Right ventricle myocardium superior (tissue), 1 donor: ENCODE results near the gene PRR7. TPM values are rescaled to one million over a fixed set of nuclear protein-coding genes. Genes with fewer than 3 reads are reported as not detected.

ENCODE experiments used
- ATAC-seq: fragments of 200-7000 bp; cut with Tn5 transposase; one replicate; pipeline ENCODE4 v1.9.1; 2020; ENCODE audit warnings: mild to moderate bottlenecking; ENCODE audit not compliant: poor library complexity
- DNase-seq: peaks from one replicate; pipeline ENCODE4 v3.0.0-alpha.2; 2020
- intact Hi-C: fragments of 100-400 bp; cut with DNase I; formaldehyde crosslinking; loops from one replicate; pipeline ENCODE4 v1.11.2; 2022
- total RNA-seq: library from RNA; stranded (reverse); fragmentation: NEBNext Ultra II Directional; extraction: Animal tissue kit (Norgen Biotek cat#: 25700); gene quantifications from one replicate; pipeline ENCODE4 v1.2.1, GENCODE V29; 2021
- donor health status: DM: no; HTN: yes; CAD: no; lungs with severe emphysema.

The PRR7 gene
- total RNA-seq, 1 donor from 2014 or later: 0.59 TPM

DNA sequence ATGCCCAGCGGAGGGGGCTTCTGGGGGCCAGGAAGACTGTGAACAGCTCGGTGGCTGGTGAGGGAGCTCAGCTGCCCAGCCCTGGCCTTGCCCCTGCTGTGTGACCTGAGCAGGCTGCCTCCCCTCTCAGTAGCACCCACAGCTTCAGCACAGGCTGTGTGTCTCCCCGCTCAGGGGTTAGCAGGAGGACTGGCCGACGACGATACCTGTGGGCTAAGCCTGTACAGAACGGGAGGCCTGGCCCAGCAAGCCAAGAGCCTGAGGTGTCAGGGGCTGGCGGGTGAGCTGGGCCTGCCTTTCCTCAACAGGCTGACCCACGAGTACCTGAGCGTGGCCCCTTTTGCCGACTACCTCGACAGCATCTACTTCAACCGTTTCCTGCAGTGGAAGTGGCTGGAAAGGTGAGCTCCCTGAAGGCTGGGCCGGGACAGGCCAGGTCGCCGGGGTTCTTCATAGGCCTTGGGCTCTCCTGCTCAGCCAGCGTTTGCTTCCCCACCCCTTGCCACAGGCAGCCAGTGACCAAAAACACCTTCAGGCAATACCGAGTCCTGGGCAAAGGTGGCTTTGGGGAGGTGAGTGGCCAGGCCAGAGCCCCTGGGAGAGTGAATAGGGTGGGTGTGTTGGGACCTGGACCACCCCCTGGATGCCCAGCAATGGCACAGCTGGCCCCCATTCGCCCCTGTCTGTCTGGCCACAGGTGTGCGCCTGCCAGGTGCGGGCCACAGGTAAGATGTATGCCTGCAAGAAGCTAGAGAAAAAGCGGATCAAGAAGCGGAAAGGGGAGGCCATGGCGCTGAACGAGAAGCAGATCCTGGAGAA lies 13.6 kb upstream of the PRR7 start:
- intact Hi-C loops: no loop called here
- ATAC-seq (no peak), DNase-seq (no peak)

DNA sequence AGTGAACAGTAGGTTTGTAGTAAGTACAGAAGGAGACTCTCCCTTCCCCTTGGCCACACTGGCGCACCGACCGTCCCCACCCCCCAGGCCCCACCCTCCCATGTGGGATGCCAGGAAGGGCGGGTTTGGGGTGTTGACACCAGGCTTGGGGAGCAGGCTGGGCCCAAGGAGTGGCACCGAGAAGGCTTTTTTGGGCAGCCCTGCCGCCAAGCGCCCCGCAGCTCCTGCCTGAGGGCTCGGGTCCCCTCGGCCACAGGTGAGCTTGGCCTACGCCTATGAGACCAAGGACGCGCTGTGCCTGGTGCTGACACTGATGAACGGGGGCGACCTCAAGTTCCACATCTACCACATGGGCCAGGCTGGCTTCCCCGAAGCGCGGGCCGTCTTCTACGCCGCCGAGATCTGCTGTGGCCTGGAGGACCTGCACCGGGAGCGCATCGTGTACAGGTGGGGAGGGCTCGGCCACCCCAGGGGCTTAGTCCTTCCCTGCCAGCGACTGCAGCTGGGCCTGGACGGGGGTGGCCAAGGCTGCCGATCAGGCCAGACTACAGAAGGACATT lies 12.9 kb upstream of the PRR7 start:
- intact Hi-C loops: no loop called here
- no peak for ATAC-seq
- no peak for DNase-seq

DNA sequence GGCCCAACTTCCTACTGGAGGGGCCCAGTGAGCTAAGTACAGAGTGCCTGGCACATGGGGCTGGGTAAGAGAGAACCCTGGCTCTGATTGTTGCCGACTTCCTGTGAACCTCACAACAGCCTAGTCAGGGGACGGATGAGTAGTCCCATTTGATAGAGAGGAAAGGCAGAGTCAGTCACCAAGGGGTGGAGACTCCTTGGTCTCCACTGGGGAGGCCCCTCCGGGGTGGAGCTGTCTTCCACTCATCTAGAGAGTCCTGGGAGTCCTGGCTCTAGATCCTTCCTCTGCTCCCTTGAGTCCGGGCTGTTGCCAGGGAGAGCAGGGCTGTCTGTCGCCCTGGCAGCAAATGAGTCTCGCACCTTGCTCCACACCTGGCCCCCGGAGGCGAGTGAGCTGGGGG lies 12.2 kb upstream of the PRR7 start:
- DNase-seq: no peak
- intact Hi-C loops: no loop called here

DNA sequence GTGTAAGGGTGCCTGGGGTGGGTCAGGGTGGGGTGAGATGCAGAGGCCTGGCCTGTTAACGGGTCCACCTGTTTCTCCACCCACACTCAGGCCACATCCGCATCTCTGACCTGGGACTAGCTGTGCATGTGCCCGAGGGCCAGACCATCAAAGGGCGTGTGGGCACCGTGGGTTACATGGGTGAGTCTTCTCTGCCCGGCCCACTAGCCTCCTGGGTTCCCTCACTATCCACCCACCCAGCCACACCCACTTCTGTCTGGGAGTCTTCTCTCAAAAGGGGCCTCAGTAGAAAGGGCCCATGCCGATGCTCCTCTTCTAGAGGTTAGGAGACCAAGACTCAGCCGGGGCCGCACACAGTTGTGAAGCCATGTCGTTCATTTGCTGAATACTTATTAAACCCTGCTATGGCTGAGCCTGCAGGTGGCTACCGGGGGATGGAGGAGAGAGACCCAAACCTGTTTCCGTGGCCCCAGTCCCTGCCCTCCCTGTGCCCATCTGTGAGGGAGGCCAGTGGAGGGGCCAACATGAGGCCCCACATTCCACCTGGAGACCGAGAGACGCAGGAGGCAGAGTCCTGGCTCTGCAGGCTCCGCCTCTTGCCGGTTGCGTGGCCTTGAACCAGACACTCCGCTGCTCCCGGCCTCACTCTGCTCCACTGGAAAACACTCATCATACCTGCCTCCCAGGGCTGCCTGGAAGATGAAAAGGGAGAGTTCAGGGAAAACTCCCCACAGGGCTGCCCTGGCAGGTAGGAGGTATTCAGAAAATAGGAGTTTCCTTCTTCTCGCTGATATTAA lies 11.5 kb upstream of the PRR7 start:
- no peak for ATAC-seq

More for the DNA sequence above, 12.2 kb upstream of the PRR7 start:
- no peak for ATAC-seq

DNA sequence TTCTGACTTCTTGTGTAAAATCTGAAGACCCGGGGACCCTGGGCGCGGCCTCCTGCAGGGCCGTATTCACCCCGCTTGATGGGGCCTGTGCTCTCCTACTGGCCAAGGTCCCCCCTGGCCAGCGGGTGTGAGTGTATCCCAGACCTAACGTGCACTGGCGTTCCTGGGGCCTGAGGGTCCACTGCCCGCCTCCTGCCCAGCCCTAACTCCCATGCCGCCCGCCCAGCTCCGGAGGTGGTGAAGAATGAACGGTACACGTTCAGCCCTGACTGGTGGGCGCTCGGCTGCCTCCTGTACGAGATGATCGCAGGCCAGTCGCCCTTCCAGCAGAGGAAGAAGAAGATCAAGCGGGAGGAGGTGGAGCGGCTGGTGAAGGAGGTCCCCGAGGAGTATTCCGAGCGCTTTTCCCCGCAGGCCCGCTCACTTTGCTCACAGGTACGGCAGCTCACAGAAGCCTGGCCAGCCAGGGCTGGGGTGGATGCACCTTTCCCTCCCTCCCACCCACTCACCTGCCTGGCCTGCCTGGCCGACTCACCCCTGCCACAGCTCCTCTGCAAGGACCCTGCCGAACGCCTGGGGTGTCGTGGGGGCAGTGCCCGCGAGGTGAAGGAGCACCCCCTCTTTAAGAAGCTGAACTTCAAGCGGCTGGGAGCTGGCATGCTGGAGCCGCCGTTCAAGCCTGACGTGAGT lies 10.6 kb upstream of the PRR7 start:
- DNase-seq (no peak), ATAC-seq (no peak)
- intact Hi-C loops: no loop called here

More for the DNA sequence above, 11.5 kb upstream of the PRR7 start:
- DNase-seq: no peak
- intact Hi-C loops: no loop called here

DNA sequence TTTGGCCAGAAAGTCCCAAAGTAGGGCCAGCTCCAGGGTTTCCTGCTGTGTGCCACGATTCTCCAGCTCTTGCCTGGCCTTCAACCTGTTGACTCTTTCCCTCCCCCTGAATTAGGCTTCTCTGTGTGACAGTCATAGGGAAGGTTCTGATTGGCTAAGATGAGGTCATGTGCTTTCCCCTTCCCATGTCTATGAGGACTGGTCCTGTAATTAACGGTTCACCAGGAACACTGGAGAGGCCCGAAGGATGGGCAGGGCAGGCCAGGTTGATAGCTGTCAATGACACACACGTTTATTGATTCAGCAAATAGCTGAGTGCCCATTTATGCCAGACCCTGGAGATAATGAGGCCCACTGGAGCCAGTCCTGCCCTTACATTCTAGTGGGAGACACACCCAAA lies 9.0 kb upstream of the PRR7 start:
- intact Hi-C loops: no loop called here
- ATAC-seq (no peak), DNase-seq (no peak)

DNA sequence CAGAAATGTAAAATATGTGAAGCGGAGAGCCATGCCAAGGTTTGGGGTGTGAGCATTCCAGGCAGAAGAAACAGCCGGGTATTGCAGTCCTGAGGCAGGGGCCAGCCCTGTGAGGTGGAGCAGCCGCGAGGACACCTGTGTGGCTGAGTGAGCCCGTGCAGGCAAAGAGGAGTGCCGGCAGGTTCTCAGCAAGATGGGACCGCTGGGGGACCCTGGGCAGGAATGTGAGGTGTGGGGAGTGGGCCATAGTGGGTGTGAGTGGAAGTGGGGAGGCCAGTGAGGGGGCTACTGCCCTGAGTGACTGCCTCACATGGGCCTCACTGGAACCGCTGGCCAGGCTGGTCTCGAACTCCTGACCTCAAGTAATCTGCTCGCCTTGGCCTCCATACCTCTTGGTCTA lies 8.1 kb upstream of the PRR7 start:
- ATAC-seq: no peak
- intact Hi-C loops: no loop called here
- DNase-seq: no peak

DNA sequence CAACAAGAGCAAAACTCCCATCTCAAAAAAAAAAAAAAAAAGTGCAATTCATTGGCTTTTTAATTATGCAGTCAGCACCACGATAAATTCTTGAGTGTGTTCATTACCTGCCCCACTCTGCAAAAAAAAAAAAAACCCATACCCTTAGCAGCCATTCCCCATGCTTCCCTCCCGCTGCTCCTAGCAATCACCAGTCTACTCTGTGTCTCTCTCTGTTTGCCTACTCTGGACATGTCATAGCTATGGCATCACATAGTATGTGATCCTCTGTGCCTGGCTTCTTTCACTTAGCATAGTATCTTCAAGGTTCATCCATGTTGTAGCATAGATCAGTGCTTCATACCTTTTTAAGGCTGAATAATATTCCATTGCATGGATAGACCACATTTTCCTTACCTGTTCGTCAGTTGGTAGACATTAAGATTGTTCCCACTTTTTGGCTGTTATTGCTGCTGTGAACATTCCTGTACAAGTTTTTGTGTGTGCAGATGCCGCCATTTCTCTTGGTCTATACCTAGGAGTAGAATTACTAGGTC lies 7.0 kb upstream of the PRR7 start:
- intact Hi-C loops: no loop called here
- ATAC-seq (no peak), DNase-seq (no peak)

DNA sequence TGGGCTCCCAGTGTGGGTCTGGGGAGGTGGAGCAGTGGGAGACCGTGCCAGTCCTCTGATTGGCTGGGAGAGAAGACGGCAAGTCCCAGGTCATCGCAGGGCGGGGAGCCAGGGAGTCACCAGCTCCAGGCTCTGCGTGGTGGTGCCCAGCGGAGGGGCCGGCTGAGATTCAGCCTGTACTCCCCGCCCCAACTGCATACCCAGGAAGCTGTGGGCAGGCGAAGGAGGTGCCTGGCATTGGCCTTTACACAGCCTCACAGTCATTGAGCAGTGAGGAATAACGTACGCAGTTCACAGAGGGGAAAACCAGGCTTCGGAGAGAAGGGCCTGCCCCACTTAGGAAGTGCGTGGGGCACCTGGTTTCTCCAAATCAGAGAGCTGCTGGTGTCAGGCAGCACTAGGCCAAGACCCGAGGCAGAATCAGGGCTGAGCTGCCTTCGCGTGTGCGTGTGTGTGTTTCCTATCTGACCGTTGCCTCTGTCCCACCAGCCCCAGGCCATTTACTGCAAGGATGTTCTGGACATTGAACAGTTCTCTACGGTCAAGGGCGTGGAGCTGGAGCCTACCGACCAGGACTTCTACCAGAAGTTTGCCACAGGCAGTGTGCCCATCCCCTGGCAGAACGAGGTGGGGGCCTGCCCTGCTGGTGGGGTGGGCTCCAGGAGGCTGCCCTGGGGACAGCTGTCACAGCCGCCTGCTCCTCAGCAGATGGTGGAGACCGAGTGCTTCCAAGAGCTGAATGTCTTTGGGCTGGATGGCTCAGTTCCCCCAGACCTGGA lies 6.2 kb upstream of the PRR7 start:
- DNase-seq (no peak), ATAC-seq (no peak)
- intact Hi-C loops: no loop called here

DNA sequence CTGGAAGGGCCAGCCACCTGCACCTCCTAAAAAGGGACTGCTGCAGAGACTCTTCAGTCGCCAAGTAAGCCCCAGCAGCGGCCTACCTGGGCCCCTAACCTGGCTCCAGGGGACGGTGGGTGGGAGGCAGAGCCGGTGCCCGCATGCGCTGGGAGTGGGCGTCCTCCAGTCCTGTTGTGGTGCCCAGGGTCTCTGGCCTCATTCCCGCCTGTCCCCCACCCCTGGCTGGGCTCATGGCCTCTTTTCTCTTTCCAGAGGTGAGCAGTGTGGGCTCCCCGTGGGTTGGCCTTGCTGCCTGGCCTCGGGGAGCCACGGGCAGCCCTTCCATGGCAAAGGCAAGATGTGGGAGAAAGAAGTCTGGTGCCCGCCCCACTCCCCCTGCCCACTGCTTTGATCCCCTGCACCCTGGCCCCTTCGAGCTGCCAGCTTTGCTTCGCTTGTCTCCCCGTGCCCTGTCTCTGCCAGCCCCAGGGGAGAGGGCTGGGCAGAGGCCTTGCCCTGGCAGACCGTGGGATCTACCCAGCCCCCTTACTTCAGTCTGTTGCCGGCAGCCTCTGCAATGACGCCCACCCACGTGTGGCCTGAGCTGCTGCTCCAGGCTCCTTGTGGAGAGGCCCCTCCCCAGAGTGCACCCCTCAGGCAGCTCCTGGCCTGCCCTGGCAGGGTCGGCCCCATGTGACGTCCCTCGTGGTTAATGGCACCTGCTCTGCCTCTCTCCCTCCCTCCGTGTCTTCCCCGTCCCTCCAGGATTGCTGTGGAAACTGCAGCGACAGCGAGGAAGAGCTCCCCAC lies 5.4 kb upstream of the PRR7 start:
- intact Hi-C loops: no loop called here
- no peak for ATAC-seq
- no peak for DNase-seq

DNA sequence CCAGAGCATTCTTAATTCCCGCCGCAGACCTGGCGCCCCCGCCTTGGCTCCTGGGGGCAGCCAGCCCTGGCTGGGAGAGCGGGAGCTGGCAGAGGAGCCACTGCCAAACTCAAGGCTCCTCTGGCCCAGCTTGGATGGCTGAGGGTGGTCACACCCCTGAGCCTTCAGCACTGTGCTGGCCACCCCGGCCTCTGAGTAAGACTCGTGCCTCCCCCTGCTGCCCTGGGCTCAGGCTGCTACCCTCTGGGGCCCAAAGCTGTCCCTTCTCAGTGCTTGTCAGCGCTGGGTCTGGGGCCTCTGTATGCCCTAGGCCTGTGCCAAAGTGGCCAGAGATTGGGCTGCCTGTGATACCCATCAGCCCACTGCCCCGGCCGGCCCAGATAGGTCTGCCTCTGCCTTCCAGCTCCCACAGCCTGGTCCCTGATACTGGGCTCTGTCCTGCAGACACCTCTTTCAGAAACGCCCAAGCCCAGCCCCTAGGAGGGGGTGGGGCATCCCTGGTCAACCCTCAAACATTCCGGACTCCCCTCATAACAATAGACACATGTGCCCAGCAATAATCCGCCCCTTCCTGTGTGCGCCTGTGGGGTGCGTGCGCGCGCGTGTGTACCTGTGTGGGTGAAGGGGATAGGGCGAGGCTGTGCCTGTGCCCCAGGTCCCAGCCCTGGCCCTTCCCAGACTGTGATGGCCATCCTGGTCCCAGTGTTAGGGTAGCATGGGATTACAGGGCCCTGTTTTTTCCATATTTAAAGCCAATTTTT lies 4.4 kb upstream of the PRR7 start:
- ATAC-seq (no peak), DNase-seq (no peak)
- intact Hi-C loops: no loop called here

DNA sequence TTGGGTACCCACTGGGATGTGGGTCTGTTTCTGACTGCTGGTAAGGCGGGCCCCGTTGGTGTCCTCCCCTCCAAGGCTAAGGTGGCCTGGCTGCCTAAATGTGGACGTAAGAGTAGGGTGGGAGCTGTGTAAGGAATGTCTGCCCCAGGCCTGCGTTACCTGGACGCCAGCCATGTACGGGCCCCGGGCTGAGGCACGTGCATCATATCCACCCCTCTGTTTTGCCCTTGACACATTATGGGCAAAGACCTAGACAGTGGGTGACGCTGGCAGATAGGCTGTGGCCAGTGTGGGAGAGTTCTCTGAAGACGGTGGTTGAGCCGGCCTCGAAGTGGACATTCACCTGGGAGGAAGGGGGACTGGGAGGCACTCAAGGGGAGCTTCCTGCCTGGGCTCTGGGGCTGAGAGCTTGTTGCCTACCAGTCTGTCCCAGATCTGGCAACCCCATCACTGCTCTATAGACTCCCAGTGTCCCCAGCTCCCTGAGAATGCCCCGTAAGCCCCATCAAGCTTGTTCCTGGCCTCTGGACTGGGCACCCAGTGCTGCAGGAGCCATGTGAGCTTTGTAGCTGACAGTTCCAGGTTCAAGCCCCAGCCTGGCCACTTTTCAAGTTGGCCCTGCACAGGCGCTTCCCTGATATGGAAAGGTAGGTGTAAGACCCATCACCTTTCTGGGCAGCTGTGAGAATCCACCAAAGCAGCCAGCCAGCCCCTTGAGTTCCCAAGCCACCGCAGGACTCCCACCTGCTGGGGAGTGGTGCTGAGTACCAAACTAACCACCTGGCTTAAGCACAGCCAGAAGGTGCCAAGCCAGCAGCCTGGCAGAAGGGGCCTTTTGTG lies 3.2 kb upstream of the PRR7 start:
- DNase-seq (no peak), ATAC-seq (no peak)
- intact Hi-C loops: no loop called here

DNA sequence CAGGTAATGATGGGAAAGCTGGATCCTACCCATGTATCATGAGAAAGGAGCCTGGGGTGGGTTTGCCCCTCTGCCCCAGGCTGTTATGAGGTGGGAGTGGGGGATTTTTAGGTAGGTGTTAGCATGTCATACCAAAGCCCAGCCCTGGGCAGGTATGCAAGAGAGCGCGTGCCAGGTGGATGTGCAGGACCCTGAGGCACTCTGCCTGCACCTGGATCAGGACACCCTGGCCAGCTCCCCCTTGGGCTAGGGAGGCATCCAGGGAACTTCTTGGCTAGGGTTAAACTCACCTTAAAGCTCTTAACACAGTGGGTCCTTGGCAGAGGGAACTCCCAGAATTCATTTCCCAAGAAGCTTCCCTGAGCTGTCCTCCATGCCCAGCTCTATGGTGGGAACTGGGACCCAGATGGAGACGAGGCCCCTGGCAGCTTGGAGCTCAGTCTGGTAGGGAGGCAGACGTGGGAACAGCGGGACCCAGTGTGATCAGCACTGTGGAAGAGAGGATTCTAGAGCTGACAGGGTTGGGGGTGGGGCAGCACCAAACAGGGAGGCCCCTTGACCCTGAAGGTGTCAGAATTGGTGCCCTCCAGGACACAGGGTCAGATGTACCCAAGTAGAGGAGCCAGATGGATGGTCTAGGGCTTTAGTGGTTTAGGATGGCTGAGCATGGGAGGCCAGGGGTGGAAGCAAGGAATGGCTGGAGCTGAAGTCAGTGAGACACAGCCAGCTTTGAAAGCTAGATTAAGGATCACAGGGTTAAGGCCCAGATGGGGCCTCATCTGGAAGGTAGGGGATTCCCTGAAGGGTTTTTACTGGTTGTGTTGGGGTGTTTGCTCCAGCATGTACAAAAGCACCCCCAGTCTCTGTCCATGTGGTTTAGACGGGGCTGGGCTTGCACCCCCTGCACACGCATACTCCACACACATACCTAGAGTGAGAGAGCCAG lies 2.2 kb upstream of the PRR7 start:
- DNase-seq: no peak
- intact Hi-C loops: no loop called here
- no peak for ATAC-seq

DNA sequence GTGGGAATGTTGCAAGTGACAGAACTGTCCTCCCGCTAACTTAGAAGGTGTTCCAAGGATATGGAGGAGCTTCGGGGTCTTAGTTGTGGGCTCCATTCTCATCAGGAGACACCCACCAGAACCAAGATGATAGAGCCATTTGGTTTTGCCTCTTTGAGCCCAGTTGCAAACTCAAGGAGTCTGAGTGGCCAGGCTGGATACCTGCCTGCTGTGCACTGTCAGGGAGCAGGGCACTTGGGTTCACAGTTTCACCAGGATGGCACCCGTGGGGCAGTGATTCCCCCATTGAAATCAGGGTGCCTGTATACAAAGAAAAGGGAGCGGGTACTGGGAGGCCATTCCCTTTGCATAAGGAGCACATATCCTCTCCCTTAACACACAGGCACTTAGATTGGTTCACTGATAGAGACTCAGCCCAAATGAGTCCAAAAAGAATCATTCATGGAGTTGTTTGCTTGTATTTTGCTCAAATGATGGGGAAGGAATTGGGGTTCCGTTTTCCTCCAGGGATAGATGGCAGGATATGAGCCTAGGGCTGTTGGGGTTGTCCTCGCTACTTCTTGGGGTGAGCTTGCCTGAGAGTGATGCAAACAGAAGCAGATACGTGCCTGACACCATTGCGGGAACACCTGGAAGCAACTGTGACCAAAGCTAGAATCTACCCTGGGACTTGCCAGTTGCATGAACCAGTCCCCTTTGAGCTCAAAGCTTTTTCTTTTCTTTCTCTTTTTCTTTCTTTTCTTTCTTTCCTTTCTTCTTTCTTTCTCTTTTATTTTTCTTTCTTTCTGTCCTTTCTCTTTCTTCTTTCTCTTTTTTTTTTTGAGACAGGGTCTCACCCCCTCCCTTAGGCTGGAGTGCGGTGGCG lies 1.3 kb upstream of the PRR7 start:
- ATAC-seq (no peak), DNase-seq (no peak)
- intact Hi-C loops: no loop called here
